T-helper 1 cell treated with Interleukin-12 subunit alpha and Interleukin-12 subunit beta and Interleukin-4 antibody, amounts not matched to agents 30 μg/mL and 1 μg/mL, for 36 hours (primary cell): ENCODE measurements around the gene C19orf67.

Experiments used
- H3K27ac Mint-ChIP-seq: one replicate; pipeline ENCODE4 v1.8.0; 2021; ENCODE audit warnings: mild to moderate bottlenecking, mixed read lengths
- H3K27me3 Mint-ChIP-seq: one replicate; pipeline ENCODE4 v1.8.0; 2021; ENCODE audit warnings: low read depth, mixed read lengths
- H3K36me3 Mint-ChIP-seq: one replicate; pipeline ENCODE4 v1.8.0; 2021; ENCODE audit warnings: low read depth, mixed read lengths
- H3K4me1 Mint-ChIP-seq: one replicate; pipeline ENCODE4 v1.8.0; 2021; ENCODE audit warnings: low read depth, mixed read lengths
- H3K4me3 Mint-ChIP-seq: one replicate; pipeline ENCODE4 v1.8.0; 2021; ENCODE audit warnings: mild to moderate bottlenecking, moderate library complexity, mixed read lengths
- H3K9me3 Mint-ChIP-seq: one replicate; pipeline ENCODE4 v1.8.0; 2021; ENCODE audit warnings: mixed read lengths

C19orf67 gene

DNA sequence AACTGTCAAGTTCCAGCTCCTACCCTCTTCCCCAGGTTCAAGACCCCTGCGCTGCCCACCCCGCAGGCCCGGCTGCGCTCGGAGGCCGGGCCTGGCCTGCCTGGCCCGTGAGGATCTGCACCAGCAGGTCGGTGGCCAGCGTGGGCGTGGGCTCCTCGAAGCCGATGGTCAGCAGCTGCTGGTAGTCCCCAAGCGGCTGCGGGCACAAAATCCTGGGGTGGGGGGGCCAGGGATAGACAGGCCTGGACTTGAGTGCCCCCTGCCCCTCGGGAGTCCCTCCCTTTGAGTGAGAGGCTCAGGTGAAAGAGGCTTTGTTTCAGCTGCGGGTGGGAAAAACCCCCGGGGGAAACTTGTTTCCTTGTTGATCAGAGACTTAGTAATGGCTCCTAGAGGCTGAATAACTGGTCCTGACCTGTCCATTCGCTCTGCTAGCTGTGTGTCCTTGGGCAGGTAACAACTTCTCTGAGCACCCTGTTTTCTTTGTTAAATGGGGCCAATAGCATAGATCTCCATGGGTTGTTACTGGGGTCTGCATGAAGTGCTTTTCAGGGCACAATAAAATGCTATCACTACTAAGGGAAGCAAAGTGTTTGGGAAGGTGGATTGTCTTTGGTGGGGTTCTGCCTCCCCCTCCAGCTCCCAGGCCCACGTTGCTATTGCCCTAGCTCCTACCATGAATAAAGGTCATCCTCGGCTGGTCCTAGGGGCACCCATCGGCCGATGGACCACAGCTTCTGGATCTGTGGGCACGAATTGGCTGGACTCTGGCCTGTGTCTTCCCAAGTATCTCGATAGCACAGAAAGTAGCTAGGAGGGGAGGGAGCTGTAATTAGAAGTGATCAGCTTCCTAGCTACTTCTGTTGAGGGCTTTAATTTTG is 3.5 kb downstream of the C19orf67 start:
- Mint-ChIP-seq H3K27ac (peak overlapping the region; percentile 96), H3K4me1 (peaks cover 13% of the 10 kb centered on the region), H3K36me3 (no peaks in the 10 kb centered on the region), H3K27me3 (no peaks in the 10 kb centered on the region), H3K4me3 (peak overlapping the region; percentile 93), H3K9me3 (no peaks in the 10 kb centered on the region)

- no peaks in the 10 kb centered on the region for H3K27me3 Mint-ChIP-seq
- no peaks in the 10 kb centered on the region for H3K9me3 Mint-ChIP-seq
- H3K4me3 Mint-ChIP-seq: peak overlapping the region; percentile 93
- H3K4me1 Mint-ChIP-seq: peaks cover 13% of the 10 kb centered on the region
- H3K27ac Mint-ChIP-seq: peak overlapping the region; percentile 96
- no peaks in the 10 kb centered on the region for H3K36me3 Mint-ChIP-seq
These were observed 4.4 kb downstream of the C19orf67 start for GRCh38 chr19:14080887-14081796.

GRCh38 chr19:14078411-14078810 is 7.2 kb downstream of the C19orf67 start:
- Mint-ChIP-seq H3K27me3 (no peaks in the 10 kb centered on the region), H3K27ac (peak overlapping the region; percentile 15), H3K9me3 (no peaks in the 10 kb centered on the region), H3K4me1 (peaks cover 22% of the 10 kb centered on the region), H3K4me3 (no peak overlapping the region), H3K36me3 (no peaks in the 10 kb centered on the region)

- no peaks in the 10 kb centered on the region for H3K36me3 Mint-ChIP-seq
- H3K27me3 Mint-ChIP-seq: peaks cover 5% of the 10 kb centered on the region
- H3K4me1 Mint-ChIP-seq: peaks cover 12% of the 10 kb centered on the region
- H3K9me3 Mint-ChIP-seq: no peaks in the 10 kb centered on the region
- peak overlapping the region; percentile 96 for H3K4me3 Mint-ChIP-seq
- H3K27ac Mint-ChIP-seq: peak overlapping the region; percentile 92
These were observed 11.4 kb downstream of the C19orf67 start for GRCh38 chr19:14073925-14074838.

GRCh38 chr19:14073261-14073924 is 12.2 kb downstream of the C19orf67 start:
- H3K4me1 Mint-ChIP-seq: peaks cover 12% of the 10 kb centered on the region
- H3K36me3 Mint-ChIP-seq: no peaks in the 10 kb centered on the region
- H3K27ac Mint-ChIP-seq: peak overlapping the region; percentile 92

GRCh38 chr19:14072535-14073260 is 12.9 kb downstream of the C19orf67 start, which contains the start of gene MISP3:
Gene MISP3 (plus strand): TSS chr19:14072786. CDS start chr19:14073310, 524 bp downstream.
- Mint-ChIP-seq H3K27ac (peak within 1 kb of the TSS; percentile 92), H3K27me3 (peaks cover 5% of the 10 kb centered on the region), H3K4me1 (peaks cover 12% of the 10 kb centered on the region), H3K4me3 (peak within 1 kb of the TSS; percentile 96), H3K9me3 (no peaks in the 10 kb centered on the region), H3K36me3 (no peaks in the 10 kb centered on the region)

More at GRCh38 chr19:14073261-14073924, 12.2 kb downstream of the C19orf67 start:
- peaks cover 5% of the 10 kb centered on the region for H3K27me3 Mint-ChIP-seq
- peak overlapping the region; percentile 96 for H3K4me3 Mint-ChIP-seq
- no peaks in the 10 kb centered on the region for H3K9me3 Mint-ChIP-seq

GRCh38 chr19:14070268-14071050 is 15.1 kb downstream of the C19orf67 start:
- no peaks in the 10 kb centered on the region for H3K36me3 Mint-ChIP-seq
- H3K4me3 Mint-ChIP-seq: no peak overlapping the region

DNA sequence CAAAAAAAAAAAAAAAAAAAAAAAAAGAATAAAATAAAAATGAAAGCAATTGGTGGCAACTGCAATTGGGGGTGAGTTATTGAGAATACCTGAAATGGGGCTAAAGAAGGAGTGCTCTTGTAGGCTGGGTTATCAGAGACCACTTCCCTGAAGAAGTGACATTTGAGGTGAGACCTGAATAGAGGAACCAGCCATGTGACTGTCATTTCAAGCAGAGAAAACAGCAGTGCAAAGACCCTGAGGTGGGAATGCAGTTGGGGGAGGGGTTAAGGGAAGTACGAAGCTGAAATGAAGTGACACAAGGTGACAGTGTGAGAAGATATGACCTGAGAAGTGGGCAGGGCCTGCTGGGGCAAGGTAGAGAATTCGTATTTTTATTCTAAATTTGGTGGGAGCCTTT is 19.4 kb downstream of the C19orf67 start:
- H3K36me3 Mint-ChIP-seq: no peaks in the 10 kb centered on the region
- H3K27ac Mint-ChIP-seq: no peak overlapping the region
- peaks cover 3% of the 10 kb centered on the region for H3K4me1 Mint-ChIP-seq
- H3K27me3 Mint-ChIP-seq: peaks cover 13% of the 10 kb centered on the region
- H3K9me3 Mint-ChIP-seq: no peaks in the 10 kb centered on the region
- H3K4me3 Mint-ChIP-seq: no peak overlapping the region

More at GRCh38 chr19:14070268-14071050, 15.1 kb downstream of the C19orf67 start:
- H3K4me1 Mint-ChIP-seq: peaks cover 12% of the 10 kb centered on the region
- peaks cover 9% of the 10 kb centered on the region for H3K27me3 Mint-ChIP-seq
- peak overlapping the region; percentile 41 for H3K27ac Mint-ChIP-seq
- H3K9me3 Mint-ChIP-seq: no peaks in the 10 kb centered on the region

GRCh38 chr19:14063105-14063504 is 22.5 kb downstream of the C19orf67 start:
- Mint-ChIP-seq H3K9me3 (no peaks in the 10 kb centered on the region), H3K4me1 (peaks cover 8% of the 10 kb centered on the region), H3K36me3 (no peaks in the 10 kb centered on the region), H3K27me3 (peaks cover 38% of the 10 kb centered on the region), H3K27ac (no peak overlapping the region), H3K4me3 (no peak overlapping the region)

- Mint-ChIP-seq H3K9me3 (no peaks in the 10 kb centered on the region), H3K4me1 (peaks cover 14% of the 10 kb centered on the region), H3K27ac (no peak overlapping the region), H3K36me3 (no peaks in the 10 kb centered on the region), H3K4me3 (no peak overlapping the region), H3K27me3 (peaks cover 44% of the 10 kb centered on the region)
These were observed 23.1 kb downstream of the C19orf67 start for GRCh38 chr19:14062558-14062855.

DNA sequence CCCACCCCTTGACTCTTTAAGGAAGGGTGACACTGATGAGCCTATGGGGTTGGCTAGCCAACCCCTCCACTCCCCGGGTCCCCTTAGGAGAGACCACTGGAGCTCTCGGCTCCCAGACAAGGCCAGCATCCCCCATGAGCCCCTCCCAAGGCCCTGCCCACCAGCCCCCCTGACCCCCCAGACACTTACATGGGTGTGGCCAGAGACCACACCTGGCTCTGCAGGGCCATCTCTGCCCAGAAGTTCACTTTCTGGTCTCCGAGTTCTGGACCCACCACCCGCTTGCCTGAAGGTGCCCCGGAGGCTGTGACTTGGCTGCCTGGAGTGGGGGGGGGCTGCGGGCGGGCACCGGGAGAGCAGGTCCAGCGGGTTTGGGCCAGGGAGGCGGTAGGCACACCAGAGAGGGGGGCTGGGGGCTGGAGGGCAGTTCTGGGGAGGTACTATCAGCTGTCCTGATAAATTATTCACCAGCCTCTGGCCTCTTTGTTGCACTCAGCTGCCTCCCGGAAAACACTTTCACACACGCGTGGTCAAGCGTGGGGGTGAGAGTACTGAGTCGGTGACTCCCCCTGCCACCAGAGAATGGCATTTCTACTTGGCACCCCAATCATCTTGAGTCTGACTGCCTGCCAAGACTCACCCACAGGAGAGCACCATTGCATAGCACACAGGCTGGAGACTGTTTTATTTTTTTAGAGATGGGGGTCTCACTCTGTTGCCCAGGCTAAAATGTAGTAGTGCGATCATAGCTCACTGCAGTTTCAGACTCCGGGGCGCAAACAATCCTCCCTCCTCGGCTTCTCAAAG is 23.6 kb downstream of the C19orf67 start, which contains the start of gene PALM3:
PALM3 (minus strand) TSS at position 326 of the 807 bp plus-strand sequence; CDS start at position 230, 96 bp downstream.
- Mint-ChIP-seq H3K36me3 (no peaks in the 10 kb centered on the region), H3K9me3 (no peaks in the 10 kb centered on the region), H3K27ac (no peak within 1 kb of the TSS), H3K4me1 (peaks cover 14% of the 10 kb centered on the region), H3K27me3 (peaks cover 46% of the 10 kb centered on the region), H3K4me3 (no peak within 1 kb of the TSS)
